Glutamatergic neuron (in vitro differentiated cells): ENCODE results near the gene DROSHA. TPM values are rescaled to one million over a fixed set of nuclear protein-coding genes. Genes with fewer than 3 reads are reported as not detected.
A peak's percentile ranks its signal among the peaks of the same experiment; 100 is the strongest.

Experiments
- DNase-seq: peaks from one replicate; pipeline ENCODE4 v3.0.0; 2022
- H3K27ac Mint-ChIP-seq: one replicate; pipeline ENCODE4 v1.8.0; 2020; ENCODE audit warnings: mild to moderate bottlenecking, mixed read lengths, inconsistent platforms; ENCODE audit not compliant: unreplicated experiment
- H3K27me3 Mint-ChIP-seq: one replicate; pipeline ENCODE4 v1.8.0; 2020; ENCODE audit warnings: mild to moderate bottlenecking, moderate library complexity, mixed read lengths, inconsistent platforms; ENCODE audit not compliant: unreplicated experiment
- H3K36me3 Mint-ChIP-seq: one replicate; pipeline ENCODE4 v1.8.0; 2020; ENCODE audit warnings: mild to moderate bottlenecking, mixed read lengths, inconsistent platforms; ENCODE audit not compliant: unreplicated experiment
- H3K4me1 Mint-ChIP-seq: one replicate; pipeline ENCODE4 v1.8.0; 2020; ENCODE audit warnings: mild to moderate bottlenecking, low read depth, mixed read lengths, inconsistent platforms; ENCODE audit not compliant: unreplicated experiment
- H3K4me3 Mint-ChIP-seq: one replicate; pipeline ENCODE4 v1.8.0; 2020; ENCODE audit warnings: mild to moderate bottlenecking, mixed read lengths, inconsistent platforms; ENCODE audit not compliant: unreplicated experiment
- H3K9me3 Mint-ChIP-seq: one replicate; pipeline ENCODE4 v1.8.0; 2020; ENCODE audit warnings: mild to moderate bottlenecking, moderate library complexity, mixed read lengths, inconsistent platforms; ENCODE audit not compliant: unreplicated experiment
- CTCF ChIP-seq: fragments of 200-600 bp; sonication (generic); IDR thresholded peaks from one replicate; pipeline ENCODE4 v1.5.0; 2021; ENCODE audit not compliant: partially characterized antibody, unreplicated experiment
- total RNA-seq: library from RNA; stranded (reverse); fragmentation: NEBNext Ultra II Directional; extraction: Animal tissue kit (Norgen Biotek cat#: 25700); gene quantifications from one replicate; pipeline ENCODE4 v1.2.1, GENCODE V29; 2021; ENCODE audit not compliant: unreplicated experiment

Gene DROSHA
- total RNA-seq, 1 donor from 2014 or later, result 102 TPM

DNA sequence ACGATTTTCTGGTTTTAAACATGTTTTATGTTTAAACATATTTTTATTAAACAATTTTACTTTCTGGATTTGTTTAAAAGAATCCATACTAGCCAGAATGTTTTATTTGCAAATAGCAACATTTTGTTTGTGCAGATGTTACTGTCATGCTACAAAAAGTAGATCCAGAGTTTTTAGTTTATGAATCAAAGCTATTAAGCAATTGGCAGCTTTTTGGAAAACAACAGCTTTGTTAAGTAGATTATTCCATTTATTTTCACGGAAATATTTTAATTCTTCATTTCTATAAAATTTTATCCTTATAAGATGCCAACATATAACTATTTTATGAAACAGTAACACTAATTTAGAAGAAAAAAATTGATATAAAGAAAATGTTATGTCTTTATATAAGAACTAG lies 60.9 kb downstream of the DROSHA start:
- H3K27me3 Mint-ChIP-seq, result no peaks in the 10 kb centered on the region

GRCh38 chr5:31470608-31471007 lies 61.3 kb downstream of the DROSHA start:
- Mint-ChIP-seq H3K4me1 (peaks cover 7% of the 10 kb centered on the region), H3K27me3 (no peaks in the 10 kb centered on the region), H3K4me3 (peak overlapping the region; percentile 75), H3K9me3 (no peaks in the 10 kb centered on the region), H3K27ac (peak overlapping the region; percentile 84), H3K36me3 (peaks cover 12% of the 10 kb centered on the region)
- no peak for TF ChIP-seq CTCF
- DNase-seq, result peak; percentile 37

More for the DNA sequence above, 60.9 kb downstream of the DROSHA start:
- no peak for TF ChIP-seq CTCF
- Mint-ChIP-seq H3K9me3 (no peaks in the 10 kb centered on the region), H3K4me1 (peaks cover 7% of the 10 kb centered on the region), H3K4me3 (no peak overlapping the region), H3K36me3 (peaks cover 7% of the 10 kb centered on the region), H3K27ac (no peak overlapping the region)
- no peak for DNase-seq

DNA sequence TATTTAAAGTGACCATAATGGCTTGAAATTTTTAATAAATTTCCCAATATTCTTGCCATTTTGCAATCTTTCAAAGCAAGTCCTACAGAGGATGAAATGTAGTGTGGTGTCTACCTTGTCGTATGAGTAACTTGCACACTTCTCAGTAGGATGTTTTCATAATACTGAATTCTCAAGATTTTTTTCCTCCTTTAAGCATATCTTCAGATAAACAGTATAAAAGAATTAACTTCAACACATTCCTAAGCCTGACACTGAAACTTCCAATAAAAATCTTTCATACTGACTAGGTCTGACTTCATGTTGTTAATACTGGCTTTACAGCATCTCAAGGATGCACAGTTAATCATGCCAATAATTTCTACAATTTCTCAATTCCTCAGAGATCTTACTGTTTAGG lies 62.0 kb downstream of the DROSHA start:
- no peak for DNase-seq
- Mint-ChIP-seq H3K36me3 (peaks cover 14% of the 10 kb centered on the region), H3K4me3 (no peak overlapping the region), H3K27me3 (no peaks in the 10 kb centered on the region), H3K27ac (peak overlapping the region; percentile 75), H3K9me3 (no peaks in the 10 kb centered on the region), H3K4me1 (peaks cover 9% of the 10 kb centered on the region)
- TF ChIP-seq CTCF, result no peak

GRCh38 chr5:31469466-31469865 lies 62.4 kb downstream of the DROSHA start:
- Mint-ChIP-seq H3K27ac (no peak overlapping the region), H3K27me3 (no peaks in the 10 kb centered on the region)
- no peak for TF ChIP-seq CTCF

DNA sequence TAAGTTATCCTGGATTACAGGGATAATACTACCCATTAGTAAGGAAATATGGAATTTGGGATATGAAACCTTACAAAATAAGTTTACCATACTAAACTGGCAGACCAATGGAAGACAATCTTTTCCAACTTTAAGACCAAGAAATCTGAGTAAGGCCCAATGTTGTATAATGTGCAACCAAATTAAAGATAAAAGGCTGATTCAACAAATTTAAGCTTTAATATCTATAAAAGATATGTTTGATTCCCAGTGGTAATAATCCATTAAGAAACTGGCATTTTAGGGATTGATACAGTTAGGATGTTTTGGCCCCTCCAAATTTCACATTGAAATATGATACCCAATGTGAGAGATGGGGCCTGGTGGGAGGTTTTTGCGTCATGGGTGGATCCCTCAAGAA lies 66.6 kb downstream of the DROSHA start:
- DNase-seq, result no peak
- no peak for TF ChIP-seq CTCF

More at GRCh38 chr5:31469466-31469865, 62.4 kb downstream of the DROSHA start:
- Mint-ChIP-seq H3K36me3 (peaks cover 14% of the 10 kb centered on the region), H3K4me3 (no peak overlapping the region), H3K9me3 (no peaks in the 10 kb centered on the region), H3K4me1 (peaks cover 10% of the 10 kb centered on the region)
- no peak for DNase-seq

More for the DNA sequence above, 66.6 kb downstream of the DROSHA start:
- no peaks in the 10 kb centered on the region for H3K9me3 Mint-ChIP-seq
- H3K4me1 Mint-ChIP-seq, result peaks cover 6% of the 10 kb centered on the region
- H3K27me3 Mint-ChIP-seq, result no peaks in the 10 kb centered on the region
- no peak overlapping the region for H3K27ac Mint-ChIP-seq
- no peak overlapping the region for H3K4me3 Mint-ChIP-seq
- peaks cover 12% of the 10 kb centered on the region for H3K36me3 Mint-ChIP-seq
